ENCODE results near the gene ZKSCAN8. TPM values are rescaled to one million over a fixed set of nuclear protein-coding genes. Genes with fewer than 3 reads are reported as not detected.

Gene ZKSCAN8
- total RNA-seq, 1 donor: 25.7 TPM

DNA sequence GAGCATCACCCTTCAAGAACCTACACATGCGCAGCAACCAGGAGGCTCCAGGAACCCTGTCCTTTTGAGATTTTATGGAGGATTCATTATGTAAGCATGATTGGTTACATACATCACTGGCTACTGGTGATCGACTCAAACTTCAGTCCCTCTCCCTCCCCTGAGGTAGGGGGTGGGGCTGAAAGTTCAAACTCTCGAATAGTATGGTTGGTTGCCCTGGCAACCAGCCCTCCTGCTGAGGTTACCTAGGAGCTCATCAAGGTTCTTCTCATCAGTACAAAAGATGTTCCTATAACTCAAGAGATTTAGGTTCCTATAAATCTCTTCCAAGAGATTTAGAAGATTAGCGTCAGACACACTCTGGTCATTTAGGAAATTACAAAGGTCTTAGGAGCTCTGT, 61.5 kb downstream of the ZKSCAN8 start:
- H3K27ac ChIP-seq (ENCODE audit: low read depth, low read length): no peak overlapping the region
- H3K79me2 ChIP-seq (ENCODE audit: insufficient read depth, low read length): no peaks in the 10 kb centered on the region
- H3K4me2 ChIP-seq (ENCODE audit: insufficient read depth, low read length): no peak overlapping the region
- no peaks in the 10 kb centered on the region for H3K9me3 ChIP-seq (ENCODE audit: low read depth, low read length)
- peaks cover 36% of the 10 kb centered on the region for H3K27me3 ChIP-seq (ENCODE audit: insufficient read depth, low read length)
- no peak for DNase-seq (ENCODE audit: insufficient read length, low spot score, missing footprints)
- peaks cover 10% of the 10 kb centered on the region for H3K4me1 ChIP-seq (ENCODE audit: insufficient read depth, low read length)
- H3K4me3 ChIP-seq (ENCODE audit: insufficient read depth, low read length): no peak overlapping the region
- TF ChIP-seq, protein P1, sequence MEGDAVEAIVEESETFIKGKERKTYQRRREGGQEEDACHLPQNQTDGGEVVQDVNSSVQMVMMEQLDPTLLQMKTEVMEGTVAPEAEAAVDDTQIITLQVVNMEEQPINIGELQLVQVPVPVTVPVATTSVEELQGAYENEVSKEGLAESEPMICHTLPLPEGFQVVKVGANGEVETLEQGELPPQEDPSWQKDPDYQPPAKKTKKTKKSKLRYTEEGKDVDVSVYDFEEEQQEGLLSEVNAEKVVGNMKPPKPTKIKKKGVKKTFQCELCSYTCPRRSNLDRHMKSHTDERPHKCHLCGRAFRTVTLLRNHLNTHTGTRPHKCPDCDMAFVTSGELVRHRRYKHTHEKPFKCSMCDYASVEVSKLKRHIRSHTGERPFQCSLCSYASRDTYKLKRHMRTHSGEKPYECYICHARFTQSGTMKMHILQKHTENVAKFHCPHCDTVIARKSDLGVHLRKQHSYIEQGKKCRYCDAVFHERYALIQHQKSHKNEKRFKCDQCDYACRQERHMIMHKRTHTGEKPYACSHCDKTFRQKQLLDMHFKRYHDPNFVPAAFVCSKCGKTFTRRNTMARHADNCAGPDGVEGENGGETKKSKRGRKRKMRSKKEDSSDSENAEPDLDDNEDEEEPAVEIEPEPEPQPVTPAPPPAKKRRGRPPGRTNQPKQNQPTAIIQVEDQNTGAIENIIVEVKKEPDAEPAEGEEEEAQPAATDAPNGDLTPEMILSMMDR (IDR thresholded peaks at IDR 0.05; ENCODE audit: extremely low read depth, low read depth, low read length): no peak
- H2AFZ ChIP-seq (ENCODE audit: low read length): no peak overlapping the region
- H4K20me1 ChIP-seq (ENCODE audit: insufficient read depth, low read length): no peaks in the 10 kb centered on the region
- no peaks in the 10 kb centered on the region for H3K36me3 ChIP-seq (ENCODE audit: insufficient read depth, low read length)

- no peaks in the 10 kb centered on the region for H4K20me1 ChIP-seq (ENCODE audit: insufficient read depth, low read length)
- no peak overlapping the region for H3K4me3 ChIP-seq (ENCODE audit: insufficient read depth, low read length)
- no peaks in the 10 kb centered on the region for H3K36me3 ChIP-seq (ENCODE audit: insufficient read depth, low read length)
- H3K27ac ChIP-seq (ENCODE audit: low read depth, low read length): no peak overlapping the region
- no peaks in the 10 kb centered on the region for H3K9me3 ChIP-seq (ENCODE audit: low read depth, low read length)
- H2AFZ ChIP-seq (ENCODE audit: low read length): no peak overlapping the region
- DNase-seq (ENCODE audit: insufficient read length, low spot score, missing footprints): no peak
- TF ChIP-seq, protein P1 (IDR thresholded peaks at IDR 0.05; ENCODE audit: extremely low read depth, low read depth, low read length): no peak
- no peak overlapping the region for H3K4me2 ChIP-seq (ENCODE audit: insufficient read depth, low read length)
- H3K4me1 ChIP-seq (ENCODE audit: insufficient read depth, low read length): peaks cover 12% of the 10 kb centered on the region
- no peaks in the 10 kb centered on the region for H3K79me2 ChIP-seq (ENCODE audit: insufficient read depth, low read length)
- peaks cover 63% of the 10 kb centered on the region for H3K27me3 ChIP-seq (ENCODE audit: insufficient read depth, low read length)
These were observed 64.2 kb downstream of the ZKSCAN8 start for GRCh38 chr6:28205879-28206278.

DNA sequence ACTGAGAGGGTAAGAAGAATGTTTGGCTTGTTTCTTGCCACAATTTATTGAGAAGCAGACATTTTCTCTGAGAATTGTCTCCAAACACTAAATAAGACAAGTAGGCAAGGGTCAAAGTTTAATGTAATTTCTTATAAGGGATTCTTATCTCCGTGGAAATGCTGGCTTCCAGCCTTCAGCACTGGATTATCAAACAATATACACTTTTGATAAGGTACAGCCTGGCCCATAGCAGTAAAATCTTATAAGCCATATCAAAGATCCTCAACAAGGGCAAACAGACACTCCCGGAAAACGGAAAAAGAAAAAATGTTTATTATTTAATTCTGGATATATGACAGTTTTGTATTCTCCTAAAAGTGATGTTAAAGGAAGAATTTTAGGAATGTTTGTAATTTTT, 64.8 kb downstream of the ZKSCAN8 start:
- H3K4me1 ChIP-seq (ENCODE audit: insufficient read depth, low read length): peaks cover 12% of the 10 kb centered on the region
- no peaks in the 10 kb centered on the region for H3K79me2 ChIP-seq (ENCODE audit: insufficient read depth, low read length)
- H3K4me3 ChIP-seq (ENCODE audit: insufficient read depth, low read length): no peak overlapping the region
- no peaks in the 10 kb centered on the region for H3K36me3 ChIP-seq (ENCODE audit: insufficient read depth, low read length)
- no peak overlapping the region for H3K27ac ChIP-seq (ENCODE audit: low read depth, low read length)
- no peaks in the 10 kb centered on the region for H4K20me1 ChIP-seq (ENCODE audit: insufficient read depth, low read length)
- H3K4me2 ChIP-seq (ENCODE audit: insufficient read depth, low read length): no peak overlapping the region
- no peak for DNase-seq (ENCODE audit: insufficient read length, low spot score, missing footprints)
- TF ChIP-seq, protein P1 (IDR thresholded peaks at IDR 0.05; ENCODE audit: extremely low read depth, low read depth, low read length): no peak
- H3K27me3 ChIP-seq (ENCODE audit: insufficient read depth, low read length): peaks cover 69% of the 10 kb centered on the region
- no peak overlapping the region for H2AFZ ChIP-seq (ENCODE audit: low read length)
- no peaks in the 10 kb centered on the region for H3K9me3 ChIP-seq (ENCODE audit: low read depth, low read length)

GRCh38 chr6:28206928-28207509, 65.3 kb downstream of the ZKSCAN8 start:
- Histone ChIP-seq H3K4me3 (ENCODE audit: insufficient read depth, low read length) (peak overlapping the region; percentile 73), H3K79me2 (ENCODE audit: insufficient read depth, low read length) (no peaks in the 10 kb centered on the region), H3K36me3 (ENCODE audit: insufficient read depth, low read length) (no peaks in the 10 kb centered on the region), H2AFZ (ENCODE audit: low read length) (peak overlapping the region; percentile 94), H3K27ac (ENCODE audit: low read depth, low read length) (no peak overlapping the region), H3K4me2 (ENCODE audit: insufficient read depth, low read length) (peak overlapping the region; percentile 88), H4K20me1 (ENCODE audit: insufficient read depth, low read length) (no peaks in the 10 kb centered on the region), H3K9me3 (ENCODE audit: low read depth, low read length) (no peaks in the 10 kb centered on the region), H3K27me3 (ENCODE audit: insufficient read depth, low read length) (peaks cover 74% of the 10 kb centered on the region), H3K4me1 (ENCODE audit: insufficient read depth, low read length) (peaks cover 14% of the 10 kb centered on the region)
- DNase-seq (ENCODE audit: insufficient read length, low spot score, missing footprints): no peak
- TF ChIP-seq, protein P1 (IDR thresholded peaks at IDR 0.05; ENCODE audit: extremely low read depth, low read depth, low read length): no peak
